Measurements from ENCODE around the gene IGF2BP3. TPM values are rescaled to one million over a fixed set of nuclear protein-coding genes. Genes with fewer than 3 reads are reported as not detected.

IGF2BP3 gene
- total RNA-seq, 2 experiments from 2014 or later: 41.1 to 94.3 TPM

DNA sequence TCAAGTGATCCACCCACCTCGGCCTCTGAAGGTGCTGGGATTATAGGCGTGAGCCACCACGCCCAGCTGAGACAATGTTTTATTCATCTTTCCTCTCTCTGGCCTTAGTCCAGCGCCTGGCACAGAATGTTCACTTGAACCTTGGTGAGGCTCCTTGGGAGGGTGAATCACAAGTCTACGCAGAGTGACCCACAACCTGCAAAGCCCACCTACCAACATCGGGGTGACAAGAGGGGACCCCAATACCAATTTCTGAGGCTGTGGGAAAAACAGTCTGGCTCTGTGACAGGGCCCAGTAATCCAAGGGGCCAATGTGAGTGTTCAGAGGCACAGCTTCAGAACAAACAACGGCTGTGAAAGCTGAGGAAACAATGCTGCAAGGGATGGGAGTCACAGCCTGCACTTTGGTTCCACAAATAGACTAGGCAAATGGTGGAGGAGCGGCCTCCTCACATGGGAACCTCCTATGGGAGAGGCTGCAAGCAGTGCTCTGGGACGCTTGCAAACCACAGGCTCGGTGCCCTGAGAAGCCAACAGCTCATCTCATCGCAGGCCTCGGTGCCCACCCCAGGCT, 176.7 kb downstream of the IGF2BP3 start:
- CTCF ChIA-PET (ENCODE audit: unreplicated experiment): interaction anchor here (1.0 kb wide), 1 partner anchor 20 kb away, joined by 3 read pairs; no protein-coding TSS in a partner anchor
- no peak overlapping the region for H3K4me2 ChIP-seq (ENCODE audit: low read length)
- POLR2A ChIA-PET: no interaction called here
- no peaks in the 10 kb centered on the region for H3K36me3 ChIP-seq (ENCODE audit: insufficient read depth, low read length)
- intact Hi-C loops (cut with micrococcal nuclease; ENCODE audit: unreplicated experiment): no loop called here
- H2AFZ ChIP-seq (ENCODE audit: low read length): no peak overlapping the region
- H3K4me1 ChIP-seq (ENCODE audit: insufficient read depth, low read length, poor library complexity, severe bottlenecking): peaks cover under 1% of the 10 kb centered on the region
- H3K27ac ChIP-seq (ENCODE audit: low read depth, low read length, poor library complexity, severe bottlenecking): no peak overlapping the region
- no peak for DNase-seq (ENCODE audit: low spot score)
- no peaks in the 10 kb centered on the region for H3K79me2 ChIP-seq (ENCODE audit: insufficient read depth, low read depth, low read length)
- H3K9me2 ChIP-seq (ENCODE audit: insufficient read depth, low read length): no peaks in the 10 kb centered on the region
- H4K20me1 ChIP-seq (ENCODE audit: insufficient read depth, low read length): no peaks in the 10 kb centered on the region
- no peak overlapping the region for H3K4me3 ChIP-seq (ENCODE audit: low read depth, low read length, poor library complexity, severe bottlenecking)
- H3K9me3 ChIP-seq (ENCODE audit: low read length): no peaks in the 10 kb centered on the region
- TF ChIP-seq EZH2phosphoT487 (IDR thresholded peaks at IDR 0.05; ENCODE audit: borderline replicate concordance, low read depth, low read length): no peak
- TF ChIP-seq, protein P1, sequence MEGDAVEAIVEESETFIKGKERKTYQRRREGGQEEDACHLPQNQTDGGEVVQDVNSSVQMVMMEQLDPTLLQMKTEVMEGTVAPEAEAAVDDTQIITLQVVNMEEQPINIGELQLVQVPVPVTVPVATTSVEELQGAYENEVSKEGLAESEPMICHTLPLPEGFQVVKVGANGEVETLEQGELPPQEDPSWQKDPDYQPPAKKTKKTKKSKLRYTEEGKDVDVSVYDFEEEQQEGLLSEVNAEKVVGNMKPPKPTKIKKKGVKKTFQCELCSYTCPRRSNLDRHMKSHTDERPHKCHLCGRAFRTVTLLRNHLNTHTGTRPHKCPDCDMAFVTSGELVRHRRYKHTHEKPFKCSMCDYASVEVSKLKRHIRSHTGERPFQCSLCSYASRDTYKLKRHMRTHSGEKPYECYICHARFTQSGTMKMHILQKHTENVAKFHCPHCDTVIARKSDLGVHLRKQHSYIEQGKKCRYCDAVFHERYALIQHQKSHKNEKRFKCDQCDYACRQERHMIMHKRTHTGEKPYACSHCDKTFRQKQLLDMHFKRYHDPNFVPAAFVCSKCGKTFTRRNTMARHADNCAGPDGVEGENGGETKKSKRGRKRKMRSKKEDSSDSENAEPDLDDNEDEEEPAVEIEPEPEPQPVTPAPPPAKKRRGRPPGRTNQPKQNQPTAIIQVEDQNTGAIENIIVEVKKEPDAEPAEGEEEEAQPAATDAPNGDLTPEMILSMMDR (conservative IDR thresholded peaks at IDR 0.05; ENCODE audit: low read length): no peak
- BruUV-seq (replicated peaks): no TSS peak

DNA sequence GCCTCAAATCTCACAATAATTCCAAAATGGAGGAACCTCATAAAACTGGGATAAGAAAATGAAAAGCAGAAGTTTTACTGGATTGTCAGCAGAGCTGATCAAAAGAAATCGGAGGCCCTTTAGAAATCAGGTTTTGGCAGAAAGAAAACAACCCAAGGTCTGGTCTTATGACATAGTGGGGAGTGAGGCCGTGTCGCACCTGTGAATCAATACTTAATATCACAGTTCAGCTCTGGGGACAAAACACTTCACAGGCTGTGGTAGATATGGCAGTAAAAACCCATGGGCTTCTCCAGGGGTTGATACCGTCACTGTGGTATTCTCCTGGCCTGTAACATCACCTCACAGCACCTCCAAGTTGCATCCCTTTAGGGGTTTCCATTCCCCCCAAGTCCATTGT, 177.7 kb downstream of the IGF2BP3 start:
- intact Hi-C loops (cut with micrococcal nuclease; ENCODE audit: unreplicated experiment): no loop called here
- H3K4me1 ChIP-seq (ENCODE audit: insufficient read depth, low read length, poor library complexity, severe bottlenecking): no peaks in the 10 kb centered on the region
- CTCF ChIA-PET (ENCODE audit: unreplicated experiment): no interaction called here
- H3K4me2 ChIP-seq (ENCODE audit: low read length): no peak overlapping the region
- no TSS peak for BruUV-seq (replicated peaks)
- H3K9me2 ChIP-seq (ENCODE audit: insufficient read depth, low read length): no peaks in the 10 kb centered on the region
- no peak overlapping the region for H3K27ac ChIP-seq (ENCODE audit: low read depth, low read length, poor library complexity, severe bottlenecking)
- no peak for DNase-seq (ENCODE audit: low spot score)
- H2AFZ ChIP-seq (ENCODE audit: low read length): no peak overlapping the region
- no peaks in the 10 kb centered on the region for H4K20me1 ChIP-seq (ENCODE audit: insufficient read depth, low read length)
- H3K79me2 ChIP-seq (ENCODE audit: insufficient read depth, low read depth, low read length): no peaks in the 10 kb centered on the region
- no peaks in the 10 kb centered on the region for H3K36me3 ChIP-seq (ENCODE audit: insufficient read depth, low read length)
- TF ChIP-seq, protein P1 (conservative IDR thresholded peaks at IDR 0.05; ENCODE audit: low read length): no peak
- TF ChIP-seq EZH2phosphoT487 (IDR thresholded peaks at IDR 0.05; ENCODE audit: borderline replicate concordance, low read depth, low read length): no peak
- no peak overlapping the region for H3K4me3 ChIP-seq (ENCODE audit: low read depth, low read length, poor library complexity, severe bottlenecking)
- POLR2A ChIA-PET: interaction anchor here (0.6 kb wide), 1 partner anchor 12 kb away, joined by 3 read pairs; no protein-coding TSS in a partner anchor
- H3K9me3 ChIP-seq (ENCODE audit: low read length): no peaks in the 10 kb centered on the region

DNA sequence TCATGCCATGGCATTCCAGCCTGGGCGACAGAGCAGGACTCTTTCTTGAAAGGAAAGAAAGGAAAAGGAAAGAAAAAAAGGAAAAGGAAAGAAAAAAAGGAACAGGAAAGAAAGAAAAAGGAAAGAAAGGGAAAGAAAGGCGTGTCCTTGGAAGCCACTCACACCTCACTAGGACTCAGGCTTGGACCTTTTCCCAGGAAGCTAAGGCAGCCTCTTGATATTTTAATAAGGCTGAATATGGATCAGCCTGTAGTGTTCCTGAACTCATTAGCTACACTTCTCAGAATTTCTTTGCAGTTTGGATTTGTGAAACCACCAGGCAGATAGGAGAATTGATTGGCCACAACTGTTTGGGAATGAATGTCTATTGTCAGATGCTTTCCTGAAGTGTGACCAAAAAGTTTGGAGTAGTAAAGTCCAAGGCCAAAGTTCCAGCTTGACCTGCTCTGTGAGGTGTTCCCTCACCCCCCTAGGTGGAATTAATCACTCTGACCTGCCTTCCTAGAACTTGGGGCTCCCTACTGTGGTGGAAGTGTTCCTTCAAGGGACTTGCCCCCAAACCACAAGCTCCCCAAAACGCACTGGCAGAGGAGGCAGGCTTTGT, 178.2 kb downstream of the IGF2BP3 start:
- TF ChIP-seq, protein P1 (conservative IDR thresholded peaks at IDR 0.05; ENCODE audit: low read length): no peak
- no peak for TF ChIP-seq EZH2phosphoT487 (IDR thresholded peaks at IDR 0.05; ENCODE audit: borderline replicate concordance, low read depth, low read length)
- H4K20me1 ChIP-seq (ENCODE audit: insufficient read depth, low read length): no peaks in the 10 kb centered on the region
- no peak overlapping the region for H3K27ac ChIP-seq (ENCODE audit: low read depth, low read length, poor library complexity, severe bottlenecking)
- ChIA-PET CTCF (ENCODE audit: unreplicated experiment) (no interaction called here), POLR2A (interaction anchor here (0.6 to 1.1 kb wide), 3 partner anchors 12 to 56 kb away, joined by 3 to 4 read pairs (median 3); no protein-coding TSS in a partner anchor)
- no peaks in the 10 kb centered on the region for H3K4me1 ChIP-seq (ENCODE audit: insufficient read depth, low read length, poor library complexity, severe bottlenecking)
- DNase-seq (ENCODE audit: low spot score): no peak
- intact Hi-C loops (cut with micrococcal nuclease; ENCODE audit: unreplicated experiment): no loop called here
- no peak overlapping the region for H3K4me3 ChIP-seq (ENCODE audit: low read depth, low read length, poor library complexity, severe bottlenecking)
- H3K79me2 ChIP-seq (ENCODE audit: insufficient read depth, low read depth, low read length): no peaks in the 10 kb centered on the region
- BruUV-seq (replicated peaks): no TSS peak
- no peaks in the 10 kb centered on the region for H3K9me2 ChIP-seq (ENCODE audit: insufficient read depth, low read length)
- H3K4me2 ChIP-seq (ENCODE audit: low read length): no peak overlapping the region
- H2AFZ ChIP-seq (ENCODE audit: low read length): no peak overlapping the region
- no peaks in the 10 kb centered on the region for H3K36me3 ChIP-seq (ENCODE audit: insufficient read depth, low read length)
- no peaks in the 10 kb centered on the region for H3K9me3 ChIP-seq (ENCODE audit: low read length)
